ENCODE measurements around the gene GRIK3. TPM values are rescaled to one million over a fixed set of nuclear protein-coding genes. Genes with fewer than 3 reads are reported as not detected.

The GRIK3 gene
- total and polyA plus RNA-seq, 2 experiments from 2014 or later: 0.31 to 2.9 TPM

DNA sequence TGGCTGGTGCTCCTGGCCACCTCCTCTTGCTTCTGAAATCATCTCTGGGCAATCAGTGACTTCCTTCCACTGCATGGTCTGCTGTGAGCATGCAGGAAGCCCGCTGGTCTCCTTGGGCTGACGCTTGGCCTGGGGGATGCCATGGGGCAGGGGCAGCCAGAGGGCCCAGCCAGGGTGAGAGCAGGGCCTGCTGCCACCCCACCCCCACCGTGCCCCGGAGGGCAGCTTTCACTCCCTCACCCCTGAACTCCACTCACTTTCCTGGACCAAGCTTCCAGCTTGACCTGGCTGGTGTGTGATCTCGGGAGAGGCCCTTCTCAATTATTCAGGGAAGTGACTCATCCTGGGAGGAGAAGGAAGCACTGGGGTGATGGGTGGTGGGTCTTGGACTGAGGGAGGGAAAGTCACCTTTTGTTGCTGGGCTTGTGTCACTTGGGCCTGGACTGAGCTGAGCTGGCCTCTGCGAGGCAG, 281.4 kb downstream of the GRIK3 start:
- H3K9me2 ChIP-seq (ENCODE audit: insufficient read depth): no peaks in the 10 kb centered on the region
- H3F3A ChIP-seq (replicated peaks; ENCODE audit: low read depth): no peaks in the 10 kb centered on the region
- ATAC-seq (no peak), DNase-seq (ENCODE audit: low spot score) (no peak)
- no peak overlapping the region for H3K4me3 ChIP-seq
- no peak overlapping the region for H2AFZ ChIP-seq
- H3K27ac Mint-ChIP-seq: 0 out of 2 replicates have a peak overlapping the region, but pooled peaks have one; percentile 23
- no peaks in the 10 kb centered on the region for H3K79me2 ChIP-seq (replicated peaks; ENCODE audit: insufficient read depth)
- no peaks in the 10 kb centered on the region for H3K27me3 ChIP-seq (ENCODE audit: insufficient read depth)
- H3K4me1 Mint-ChIP-seq: peaks cover 5% of the 10 kb centered on the region; the same call in 2 of the 3 replicates
- no peak overlapping the region for H3K27ac ChIP-seq (ENCODE audit: low read depth)
- H3K9me3 Mint-ChIP-seq: no peaks in the 10 kb centered on the region; the same call in 2 of the 3 replicates
- H3K4me3 Mint-ChIP-seq: no peak overlapping the region
- no peaks in the 10 kb centered on the region for H3K4me1 ChIP-seq (ENCODE audit: insufficient read depth)
- H3K36me3 Mint-ChIP-seq (ENCODE audit: low read depth): no peaks in the 10 kb centered on the region
- H4K20me1 ChIP-seq (replicated peaks; ENCODE audit: insufficient read depth): no peaks in the 10 kb centered on the region
- no peak for TF ChIP-seq EZH2 (IDR thresholded peaks at IDR 0.05; ENCODE audit: low read depth, unreplicated experiment)
- TF ChIP-seq, protein P1, sequence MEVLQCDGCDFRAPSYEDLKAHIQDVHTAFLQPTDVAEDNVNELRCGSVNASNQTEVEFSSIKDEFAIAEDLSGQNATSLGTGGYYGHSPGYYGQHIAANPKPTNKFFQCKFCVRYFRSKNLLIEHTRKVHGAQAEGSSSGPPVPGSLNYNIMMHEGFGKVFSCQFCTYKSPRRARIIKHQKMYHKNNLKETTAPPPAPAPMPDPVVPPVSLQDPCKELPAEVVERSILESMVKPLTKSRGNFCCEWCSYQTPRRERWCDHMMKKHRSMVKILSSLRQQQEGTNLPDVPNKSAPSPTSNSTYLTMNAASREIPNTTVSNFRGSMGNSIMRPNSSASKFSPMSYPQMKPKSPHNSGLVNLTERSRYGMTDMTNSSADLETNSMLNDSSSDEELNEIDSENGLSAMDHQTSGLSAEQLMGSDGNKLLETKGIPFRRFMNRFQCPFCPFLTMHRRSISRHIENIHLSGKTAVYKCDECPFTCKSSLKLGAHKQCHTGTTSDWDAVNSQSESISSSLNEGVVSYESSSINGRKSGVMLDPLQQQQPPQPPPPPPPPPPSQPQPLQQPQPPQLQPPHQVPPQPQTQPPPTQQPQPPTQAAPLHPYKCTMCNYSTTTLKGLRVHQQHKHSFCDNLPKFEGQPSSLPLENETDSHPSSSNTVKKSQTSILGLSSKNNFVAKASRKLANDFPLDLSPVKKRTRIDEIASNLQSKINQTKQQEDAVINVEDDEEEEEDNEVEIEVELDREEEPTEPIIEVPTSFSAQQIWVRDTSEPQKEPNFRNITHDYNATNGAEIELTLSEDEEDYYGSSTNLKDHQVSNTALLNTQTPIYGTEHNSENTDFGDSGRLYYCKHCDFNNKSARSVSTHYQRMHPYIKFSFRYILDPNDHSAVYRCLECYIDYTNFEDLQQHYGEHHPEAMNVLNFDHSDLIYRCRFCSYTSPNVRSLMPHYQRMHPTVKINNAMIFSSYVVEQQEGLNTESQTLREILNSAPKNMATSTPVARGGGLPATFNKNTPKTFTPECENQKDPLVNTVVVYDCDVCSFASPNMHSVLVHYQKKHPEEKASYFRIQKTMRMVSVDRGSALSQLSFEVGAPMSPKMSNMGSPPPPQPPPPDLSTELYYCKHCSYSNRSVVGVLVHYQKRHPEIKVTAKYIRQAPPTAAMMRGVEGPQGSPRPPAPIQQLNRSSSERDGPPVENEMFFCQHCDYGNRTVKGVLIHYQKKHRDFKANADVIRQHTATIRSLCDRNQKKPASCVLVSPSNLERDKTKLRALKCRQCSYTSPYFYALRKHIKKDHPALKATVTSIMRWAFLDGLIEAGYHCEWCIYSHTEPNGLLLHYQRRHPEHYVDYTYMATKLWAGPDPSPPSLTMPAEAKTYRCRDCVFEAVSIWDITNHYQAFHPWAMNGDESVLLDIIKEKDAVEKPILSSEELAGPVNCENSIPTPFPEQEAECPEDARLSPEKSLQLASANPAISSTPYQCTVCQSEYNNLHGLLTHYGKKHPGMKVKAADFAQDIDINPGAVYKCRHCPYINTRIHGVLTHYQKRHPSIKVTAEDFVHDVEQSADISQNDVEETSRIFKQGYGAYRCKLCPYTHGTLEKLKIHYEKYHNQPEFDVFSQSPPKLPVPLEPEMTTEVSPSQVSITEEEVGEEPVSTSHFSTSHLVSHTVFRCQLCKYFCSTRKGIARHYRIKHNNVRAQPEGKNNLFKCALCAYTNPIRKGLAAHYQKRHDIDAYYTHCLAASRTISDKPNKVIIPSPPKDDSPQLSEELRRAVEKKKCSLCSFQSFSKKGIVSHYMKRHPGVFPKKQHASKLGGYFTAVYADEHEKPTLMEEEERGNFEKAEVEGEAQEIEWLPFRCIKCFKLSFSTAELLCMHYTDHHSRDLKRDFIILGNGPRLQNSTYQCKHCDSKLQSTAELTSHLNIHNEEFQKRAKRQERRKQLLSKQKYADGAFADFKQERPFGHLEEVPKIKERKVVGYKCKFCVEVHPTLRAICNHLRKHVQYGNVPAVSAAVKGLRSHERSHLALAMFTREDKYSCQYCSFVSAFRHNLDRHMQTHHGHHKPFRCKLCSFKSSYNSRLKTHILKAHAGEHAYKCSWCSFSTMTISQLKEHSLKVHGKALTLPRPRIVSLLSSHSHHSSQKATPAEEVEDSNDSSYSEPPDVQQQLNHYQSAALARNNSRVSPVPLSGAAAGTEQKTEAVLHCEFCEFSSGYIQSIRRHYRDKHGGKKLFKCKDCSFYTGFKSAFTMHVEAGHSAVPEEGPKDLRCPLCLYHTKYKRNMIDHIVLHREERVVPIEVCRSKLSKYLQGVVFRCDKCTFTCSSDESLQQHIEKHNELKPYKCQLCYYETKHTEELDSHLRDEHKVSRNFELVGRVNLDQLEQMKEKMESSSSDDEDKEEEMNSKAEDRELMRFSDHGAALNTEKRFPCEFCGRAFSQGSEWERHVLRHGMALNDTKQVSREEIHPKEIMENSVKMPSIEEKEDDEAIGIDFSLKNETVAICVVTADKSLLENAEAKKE (CRISPR knock-in tag; IDR thresholded peaks at IDR 0.05): no peak
- no peak for TF ChIP-seq JUNB (IDR thresholded peaks at IDR 0.05; ENCODE audit: unreplicated experiment)
- TF ChIP-seq, protein P2, sequence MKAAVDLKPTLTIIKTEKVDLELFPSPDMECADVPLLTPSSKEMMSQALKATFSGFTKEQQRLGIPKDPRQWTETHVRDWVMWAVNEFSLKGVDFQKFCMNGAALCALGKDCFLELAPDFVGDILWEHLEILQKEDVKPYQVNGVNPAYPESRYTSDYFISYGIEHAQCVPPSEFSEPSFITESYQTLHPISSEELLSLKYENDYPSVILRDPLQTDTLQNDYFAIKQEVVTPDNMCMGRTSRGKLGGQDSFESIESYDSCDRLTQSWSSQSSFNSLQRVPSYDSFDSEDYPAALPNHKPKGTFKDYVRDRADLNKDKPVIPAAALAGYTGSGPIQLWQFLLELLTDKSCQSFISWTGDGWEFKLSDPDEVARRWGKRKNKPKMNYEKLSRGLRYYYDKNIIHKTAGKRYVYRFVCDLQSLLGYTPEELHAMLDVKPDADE (IDR thresholded peaks at IDR 0.05): no peak
- TF ChIP-seq, protein P3, sequence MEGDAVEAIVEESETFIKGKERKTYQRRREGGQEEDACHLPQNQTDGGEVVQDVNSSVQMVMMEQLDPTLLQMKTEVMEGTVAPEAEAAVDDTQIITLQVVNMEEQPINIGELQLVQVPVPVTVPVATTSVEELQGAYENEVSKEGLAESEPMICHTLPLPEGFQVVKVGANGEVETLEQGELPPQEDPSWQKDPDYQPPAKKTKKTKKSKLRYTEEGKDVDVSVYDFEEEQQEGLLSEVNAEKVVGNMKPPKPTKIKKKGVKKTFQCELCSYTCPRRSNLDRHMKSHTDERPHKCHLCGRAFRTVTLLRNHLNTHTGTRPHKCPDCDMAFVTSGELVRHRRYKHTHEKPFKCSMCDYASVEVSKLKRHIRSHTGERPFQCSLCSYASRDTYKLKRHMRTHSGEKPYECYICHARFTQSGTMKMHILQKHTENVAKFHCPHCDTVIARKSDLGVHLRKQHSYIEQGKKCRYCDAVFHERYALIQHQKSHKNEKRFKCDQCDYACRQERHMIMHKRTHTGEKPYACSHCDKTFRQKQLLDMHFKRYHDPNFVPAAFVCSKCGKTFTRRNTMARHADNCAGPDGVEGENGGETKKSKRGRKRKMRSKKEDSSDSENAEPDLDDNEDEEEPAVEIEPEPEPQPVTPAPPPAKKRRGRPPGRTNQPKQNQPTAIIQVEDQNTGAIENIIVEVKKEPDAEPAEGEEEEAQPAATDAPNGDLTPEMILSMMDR (conservative IDR thresholded peaks at IDR 0.05; ENCODE audit: low read depth in 2 of 2): no peak
- TF ChIP-seq NANOG (IDR thresholded peaks at IDR 0.05; ENCODE audit: borderline replicate concordance): no peak
- TF ChIP-seq EZH2phosphoT487 (IDR thresholded peaks at IDR 0.05; ENCODE audit: unreplicated experiment): no peak
- no peak for TF ChIP-seq STAT1 (IDR thresholded peaks at IDR 0.05; ENCODE audit: unreplicated experiment)
- no peak for TF ChIP-seq ZNF331 (CRISPR knock-in tag; IDR thresholded peaks at IDR 0.05; ENCODE audit: low read depth)
- TF ChIP-seq POLR2AphosphoS5 (IDR thresholded peaks at IDR 0.05; ENCODE audit: low read depth): no peak
- TF ChIP-seq ZNF114 (CRISPR knock-in tag; IDR thresholded peaks at IDR 0.05): no peak
- TF ChIP-seq, protein P4, sequence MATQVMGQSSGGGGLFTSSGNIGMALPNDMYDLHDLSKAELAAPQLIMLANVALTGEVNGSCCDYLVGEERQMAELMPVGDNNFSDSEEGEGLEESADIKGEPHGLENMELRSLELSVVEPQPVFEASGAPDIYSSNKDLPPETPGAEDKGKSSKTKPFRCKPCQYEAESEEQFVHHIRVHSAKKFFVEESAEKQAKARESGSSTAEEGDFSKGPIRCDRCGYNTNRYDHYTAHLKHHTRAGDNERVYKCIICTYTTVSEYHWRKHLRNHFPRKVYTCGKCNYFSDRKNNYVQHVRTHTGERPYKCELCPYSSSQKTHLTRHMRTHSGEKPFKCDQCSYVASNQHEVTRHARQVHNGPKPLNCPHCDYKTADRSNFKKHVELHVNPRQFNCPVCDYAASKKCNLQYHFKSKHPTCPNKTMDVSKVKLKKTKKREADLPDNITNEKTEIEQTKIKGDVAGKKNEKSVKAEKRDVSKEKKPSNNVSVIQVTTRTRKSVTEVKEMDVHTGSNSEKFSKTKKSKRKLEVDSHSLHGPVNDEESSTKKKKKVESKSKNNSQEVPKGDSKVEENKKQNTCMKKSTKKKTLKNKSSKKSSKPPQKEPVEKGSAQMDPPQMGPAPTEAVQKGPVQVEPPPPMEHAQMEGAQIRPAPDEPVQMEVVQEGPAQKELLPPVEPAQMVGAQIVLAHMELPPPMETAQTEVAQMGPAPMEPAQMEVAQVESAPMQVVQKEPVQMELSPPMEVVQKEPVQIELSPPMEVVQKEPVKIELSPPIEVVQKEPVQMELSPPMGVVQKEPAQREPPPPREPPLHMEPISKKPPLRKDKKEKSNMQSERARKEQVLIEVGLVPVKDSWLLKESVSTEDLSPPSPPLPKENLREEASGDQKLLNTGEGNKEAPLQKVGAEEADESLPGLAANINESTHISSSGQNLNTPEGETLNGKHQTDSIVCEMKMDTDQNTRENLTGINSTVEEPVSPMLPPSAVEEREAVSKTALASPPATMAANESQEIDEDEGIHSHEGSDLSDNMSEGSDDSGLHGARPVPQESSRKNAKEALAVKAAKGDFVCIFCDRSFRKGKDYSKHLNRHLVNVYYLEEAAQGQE (IDR thresholded peaks at IDR 0.05; ENCODE audit: unreplicated experiment): no peak
- TF ChIP-seq CREB1 (CRISPR knock-in tag; IDR thresholded peaks at IDR 0.05; ENCODE audit: low read depth): no peak
- H3K27me3 Mint-ChIP-seq (ENCODE audit: insufficient read depth, low read depth, poor library complexity): peaks cover 8% of the 10 kb centered on the region
- no peak overlapping the region for H3K4me2 ChIP-seq
- H3K36me3 ChIP-seq (ENCODE audit: insufficient read depth): no peaks in the 10 kb centered on the region
